Right renal pelvis (tissue), 4 donors: ENCODE results near the gene LRRC4C. TPM values are rescaled to one million over a fixed set of nuclear protein-coding genes. Genes with fewer than 3 reads are reported as not detected.

Experiments used
- DNase-seq, 4 donors: peaks; one replicate each; pipeline ENCODE4 v3.0.0-alpha.2; 2013; ENCODE audit warnings: low read depth in 4 of 4, low spot score in 3 of 4, missing footprints in 1 of 4
- polyA plus RNA-seq, 4 donors: library from polyadenylated mRNA; unstranded; fragments of 120-200 nt; gene quantifications; one replicate each; pipeline ENCODE4 v1.2.1, GENCODE V29; 2013; ENCODE audit not compliant: insufficient read length in 4 of 4

The LRRC4C gene
- polyA plus RNA-seq, 4 donors: 11.0 to 16.5 (median 14.2) TPM

DNA sequence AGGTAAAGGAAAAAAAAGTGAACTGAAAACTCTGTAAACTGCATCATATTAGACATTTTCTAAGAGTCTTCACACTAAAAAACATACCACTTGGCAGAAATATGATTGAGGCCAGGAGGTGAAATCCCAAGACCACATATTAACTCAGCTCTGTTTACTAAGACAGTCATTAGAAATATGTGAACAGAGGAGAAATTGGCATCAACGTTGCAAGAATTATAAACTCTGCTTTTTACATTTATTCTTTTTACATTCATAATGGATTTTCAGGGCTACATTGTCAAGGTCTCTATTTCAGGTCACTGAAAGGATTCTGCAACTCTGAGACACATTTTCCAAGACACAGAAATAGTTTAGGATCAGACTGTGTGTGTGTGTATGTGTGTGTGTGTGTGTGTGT, 1364.0 kb downstream of the LRRC4C start:
- DNase-seq: no peak

DNA sequence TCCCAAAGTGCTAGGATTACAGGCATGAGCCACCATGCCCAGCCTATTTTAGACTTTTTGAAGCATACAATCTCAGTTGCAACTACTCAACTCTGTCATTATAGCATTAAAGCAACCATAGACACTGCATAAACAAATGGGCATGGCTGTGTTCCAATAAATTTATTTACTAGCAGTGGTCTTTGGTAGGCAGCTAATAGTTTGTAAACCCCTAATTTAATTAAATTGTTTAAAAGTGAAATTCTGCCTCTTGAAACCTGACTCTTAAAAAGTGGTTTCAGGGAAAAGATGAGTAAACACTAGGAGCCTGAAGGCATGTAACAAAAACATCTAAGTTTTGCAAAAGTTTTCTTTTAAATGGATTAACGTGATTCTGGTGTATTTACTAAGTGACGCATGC, 1364.5 kb downstream of the LRRC4C start:
- DNase-seq: no peak

DNA sequence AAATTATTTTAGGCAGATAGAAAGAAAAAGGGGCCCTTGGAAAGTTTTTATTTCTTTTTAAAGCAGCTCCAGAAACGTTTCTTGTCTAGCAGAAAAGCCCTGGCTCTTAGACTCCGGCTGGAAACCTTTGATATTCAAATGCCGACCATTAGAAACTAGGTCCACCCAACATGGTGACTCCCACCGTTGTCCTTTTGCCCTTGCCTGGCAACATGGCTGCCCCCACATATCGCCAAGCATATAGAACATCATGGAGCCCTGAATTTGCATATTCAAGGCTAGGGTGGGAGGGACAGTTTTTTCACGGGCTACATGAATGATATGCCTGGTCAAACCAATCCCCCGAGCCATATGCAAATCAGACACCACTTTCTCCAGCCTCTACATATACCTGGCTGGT, 1379.0 kb downstream of the LRRC4C start:
- DNase-seq: no peak
